SK-N-SH treated with all-trans-retinoic acid at 6 μM for 48 hours (cell line): ENCODE data around the gene TRIM10.

Source experiments
- ARNTL ChIP-seq: fragments of 450-650 bp; formaldehyde crosslinking; IDR thresholded peaks from 2 replicates; pipeline ENCODE4 v1.5.0; 2020; ENCODE audit warnings: low read depth, mild to moderate bottlenecking, moderate library complexity, borderline replicate concordance
- CSRNP3 ChIP-seq: fragments of 250-450 bp; sonication (Bioruptor Pico); IDR thresholded peaks from 2 replicates; pipeline ENCODE4 v1.5.1; 2021; ENCODE audit warnings: mild to moderate bottlenecking, moderate library complexity
- ESRRG ChIP-seq: fragments of 250-450 bp; sonication (Bioruptor Pico); IDR thresholded peaks from 2 replicates; pipeline ENCODE4 v1.6.1; 2021; ENCODE audit warnings: mild to moderate bottlenecking
- GLIS3 ChIP-seq: fragments of 250-450 bp; sonication (Bioruptor Pico); IDR thresholded peaks from 2 replicates; pipeline ENCODE4 v1.5.0; 2020; ENCODE audit warnings: mild to moderate bottlenecking, moderate library complexity
- RARB ChIP-seq: fragments of 250-450 bp; sonication (Bioruptor Pico); IDR thresholded peaks from 2 replicates; pipeline ENCODE4 v1.8.0; 2021; ENCODE audit warnings: mild to moderate bottlenecking, moderate library complexity
- TOX ChIP-seq: fragments of 250-450 bp; sonication (Bioruptor Pico); IDR thresholded peaks from 2 replicates; pipeline ENCODE4 v1.8.0; 2021; ENCODE audit warnings: mild to moderate bottlenecking, moderate library complexity, borderline replicate concordance
- ZC3H10 ChIP-seq: fragments of 250-450 bp; sonication (Bioruptor Pico); IDR thresholded peaks from 2 replicates; pipeline ENCODE4 v1.5.1; 2021; ENCODE audit warnings: mild to moderate bottlenecking, moderate library complexity
- ZFP30 ChIP-seq: fragments of 450-650 bp; formaldehyde crosslinking; IDR thresholded peaks from 2 replicates; pipeline ENCODE4 v1.5.0; 2022; ENCODE audit warnings: mild to moderate bottlenecking, moderate library complexity
- ZNF8 ChIP-seq: fragments of 450-650 bp; formaldehyde crosslinking; IDR thresholded peaks from 2 replicates; pipeline ENCODE4 v1.5.0; 2020; ENCODE audit warnings: mild to moderate bottlenecking, moderate library complexity
- TF ChIP-seq, protein P1 (sequence below): fragments of 250-450 bp; sonication (Bioruptor Pico); IDR thresholded peaks from 2 replicates; pipeline ENCODE4 v1.8.0; 2020; ENCODE audit warnings: mild to moderate bottlenecking, moderate library complexity, borderline replicate concordance

DNA sequence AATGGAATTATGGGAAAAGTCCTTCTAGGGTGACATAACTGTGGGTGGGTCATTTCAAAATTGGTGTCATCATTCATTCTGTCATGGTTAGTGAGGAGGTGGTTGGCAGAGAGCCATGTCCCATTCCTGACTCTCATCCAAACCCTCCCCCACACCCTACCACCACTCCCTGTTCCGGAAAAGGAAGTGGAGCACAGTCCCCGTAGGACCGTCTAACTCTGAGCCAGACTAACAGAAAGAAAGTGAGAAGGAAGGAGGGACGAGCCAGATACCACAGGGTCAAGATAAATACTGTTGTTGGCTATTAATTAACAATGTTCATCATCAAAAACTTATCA, 4.8 kb downstream of the TRIM10 start:
- no peak for TF ChIP-seq RARB (CRISPR knock-in tag)
- TF ChIP-seq, protein P1, sequence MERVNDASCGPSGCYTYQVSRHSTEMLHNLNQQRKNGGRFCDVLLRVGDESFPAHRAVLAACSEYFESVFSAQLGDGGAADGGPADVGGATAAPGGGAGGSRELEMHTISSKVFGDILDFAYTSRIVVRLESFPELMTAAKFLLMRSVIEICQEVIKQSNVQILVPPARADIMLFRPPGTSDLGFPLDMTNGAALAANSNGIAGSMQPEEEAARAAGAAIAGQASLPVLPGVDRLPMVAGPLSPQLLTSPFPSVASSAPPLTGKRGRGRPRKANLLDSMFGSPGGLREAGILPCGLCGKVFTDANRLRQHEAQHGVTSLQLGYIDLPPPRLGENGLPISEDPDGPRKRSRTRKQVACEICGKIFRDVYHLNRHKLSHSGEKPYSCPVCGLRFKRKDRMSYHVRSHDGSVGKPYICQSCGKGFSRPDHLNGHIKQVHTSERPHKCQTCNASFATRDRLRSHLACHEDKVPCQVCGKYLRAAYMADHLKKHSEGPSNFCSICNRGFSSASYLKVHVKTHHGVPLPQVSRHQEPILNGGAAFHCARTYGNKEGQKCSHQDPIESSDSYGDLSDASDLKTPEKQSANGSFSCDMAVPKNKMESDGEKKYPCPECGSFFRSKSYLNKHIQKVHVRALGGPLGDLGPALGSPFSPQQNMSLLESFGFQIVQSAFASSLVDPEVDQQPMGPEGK (CRISPR knock-in tag): no peak
- TF ChIP-seq ZFP30 (CRISPR knock-in tag): no peak
- TF ChIP-seq TOX (CRISPR knock-in tag): no peak
- no peak for TF ChIP-seq ARNTL
- TF ChIP-seq ESRRG (CRISPR knock-in tag): no peak
- TF ChIP-seq GLIS3 (CRISPR knock-in tag): no peak
- no peak for TF ChIP-seq ZNF8 (CRISPR knock-in tag)
- no peak for TF ChIP-seq ZC3H10 (CRISPR knock-in tag)
- no peak for TF ChIP-seq CSRNP3 (CRISPR knock-in tag)
